ENCODE data around the gene OTOG. TPM values are rescaled to one million over a fixed set of nuclear protein-coding genes. Genes with fewer than 3 reads are reported as not detected.

Gene OTOG
- total and polyA plus RNA-seq, 2 of the 8 experiments (the other 6 are each of a cell fraction or from before 2014, with no cell fraction given) = 0.41 to 1.5 TPM

DNA sequence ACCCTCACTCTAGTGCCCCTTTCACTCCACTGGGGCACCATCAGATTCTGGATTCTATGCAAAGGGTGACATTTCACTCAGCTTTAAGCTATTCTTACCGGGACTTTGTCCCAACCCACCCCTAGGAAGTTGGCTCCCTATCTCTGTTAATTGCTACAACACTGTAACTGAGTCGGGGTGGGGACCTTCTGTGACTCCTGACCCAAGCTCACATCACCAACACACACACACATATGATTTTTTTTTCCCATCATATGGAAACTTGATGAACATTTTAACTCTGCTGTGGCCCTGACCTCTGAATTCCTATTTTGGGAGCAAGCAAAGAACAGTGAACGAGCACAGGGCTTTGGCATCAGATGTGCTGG, 19.4 kb upstream of the OTOG start:
- Histone ChIP-seq H3K4me3 (ENCODE audit: extremely low read depth in 1 of 4, insufficient read depth in 2 of 4, low read depth in 3 of 4, low read length in 4 of 4) (no peak overlapping the region), H4K91ac (replicated peaks; ENCODE audit: insufficient read length, low read length) (no peak overlapping the region), H3K79me1 (ENCODE audit: low read depth, low read length) (no peaks in the 10 kb centered on the region), H3K23ac (ENCODE audit: insufficient read length) (no peak overlapping the region), H3K9me3 (ENCODE audit: insufficient read depth in 2 of 2, low read depth in 1 of 2, low read length in 1 of 2) (no peaks in the 10 kb centered on the region), H3K23me2 (ENCODE audit: low read depth, low read length) (no peaks in the 10 kb centered on the region), H2BK20ac (ENCODE audit: low read length) (no peak overlapping the region), H3K27ac (ENCODE audit: low read depth, low read length) (no peak overlapping the region), H2BK12ac (ENCODE audit: low read depth, low read length) (no peak overlapping the region), H3K18ac (ENCODE audit: extremely low read depth, low read length) (no peak overlapping the region), H3K9ac (replicated peaks in 1 of 4; ENCODE audit: extremely low read depth in 1 of 4, low read depth in 3 of 4, low read length in 3 of 4) (no peak overlapping the region), H3K4me1 (replicated peaks in 1 of 4; ENCODE audit: control insufficient read depth in 3 of 4, insufficient read depth in 4 of 4, low read length in 3 of 4) (peaks cover 0 to 3% (median 0%) of the 10 kb centered on the region in 4 experiments; a peak in 3 of 7 replicates), H3K56ac (replicated peaks; ENCODE audit: insufficient read length, low read depth, low read length) (no peak overlapping the region), H3K36me3 (ENCODE audit: control insufficient read depth in 2 of 4, insufficient read depth in 4 of 4, low read length in 3 of 4) (no peaks in the 10 kb centered on the region), H2AFZ (ENCODE audit: low read length) (no peak overlapping the region), H3K79me2 (ENCODE audit: control insufficient read depth in 1 of 2, insufficient read depth in 2 of 2, low read length in 2 of 2) (no peaks in the 10 kb centered on the region), H4K8ac (ENCODE audit: extremely low read depth, insufficient read depth, low read length) (no peak overlapping the region), H3K14ac (ENCODE audit: insufficient read length) (no peak overlapping the region), H4K20me1 (replicated peaks in 1 of 2; ENCODE audit: control insufficient read depth in 1 of 2, insufficient read depth in 2 of 2, low read length in 2 of 2) (peaks cover 0 to 2% of the 10 kb centered on the region in 2 experiments), H2BK120ac (replicated peaks; ENCODE audit: low read depth, low read length) (no peak overlapping the region), H2BK15ac (ENCODE audit: low read length) (no peak overlapping the region), H2BK5ac (ENCODE audit: low read depth, low read length) (no peak overlapping the region), H3K4ac (replicated peaks; ENCODE audit: insufficient read length, low read depth, low read length) (no peak overlapping the region), H3K27me3 (replicated peaks in 1 of 4; ENCODE audit: control insufficient read depth in 3 of 4, extremely low read depth in 1 of 4, insufficient read depth in 3 of 4, low read length in 3 of 4) (no peaks in the 10 kb centered on the region), H3K4me2 (ENCODE audit: insufficient read depth in 1 of 2, low read depth in 2 of 2, low read length in 2 of 2) (no peak overlapping the region), H4K5ac (ENCODE audit: insufficient read length, low read depth, low read length) (no peak overlapping the region), H2AK5ac (ENCODE audit: low read depth, low read length) (no peak overlapping the region)
- 90% methylated on average over 3 of the region's 3 CpGs; no CpG with 5 or more reads in 1 of the 2 experiments for WGBS, 2 experiments (ENCODE audit: extremely low coverage in 1 of 2, insufficient coverage in 1 of 2, insufficient read length in 1 of 2, insufficient replicate concordance in 2 of 2, low coverage in 1 of 2, low lambda C conversion rate in 2 of 2, missing lambda C conversion rate in 1 of 2)
- CTCF ChIA-PET (ENCODE audit: partially characterized antibody) = interaction anchor here (0.8 to 44.8 kb wide), 53 partner anchors 10 to 451 kb away, joined by 3 to 1414 read pairs (median 5); partner anchors contain the start of genes ABCC8, KCNJ11 and OTOG
- POLR2A ChIA-PET (ENCODE audit: partially characterized antibody) = interaction anchor here (0.7 to 1.2 kb wide), 4 partner anchors 8 to 144 kb away, joined by 3 to 5 read pairs (median 3); no protein-coding TSS in a partner anchor
- FAIRE-seq (no peak), DNase-seq (ENCODE audit: low read depth in 1 of 2, low spot score in 2 of 2) (no peak)
- TF ChIP-seq, protein P1, sequence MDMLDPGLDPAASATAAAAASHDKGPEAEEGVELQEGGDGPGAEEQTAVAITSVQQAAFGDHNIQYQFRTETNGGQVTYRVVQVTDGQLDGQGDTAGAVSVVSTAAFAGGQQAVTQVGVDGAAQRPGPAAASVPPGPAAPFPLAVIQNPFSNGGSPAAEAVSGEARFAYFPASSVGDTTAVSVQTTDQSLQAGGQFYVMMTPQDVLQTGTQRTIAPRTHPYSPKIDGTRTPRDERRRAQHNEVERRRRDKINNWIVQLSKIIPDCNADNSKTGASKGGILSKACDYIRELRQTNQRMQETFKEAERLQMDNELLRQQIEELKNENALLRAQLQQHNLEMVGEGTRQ (IDR thresholded peaks at IDR 0.05; ENCODE audit: low read length) = no peak
- TF ChIP-seq PHF8 (conservative IDR thresholded peaks at IDR 0.05; ENCODE audit: low read depth, low read length) = no peak
- TF ChIP-seq HDAC2 (IDR thresholded peaks at IDR 0.05; ENCODE audit: borderline replicate concordance in 1 of 2, low read depth in 2 of 2, low read length in 2 of 2) = no peak
- no peak for TF ChIP-seq SAP30 (IDR thresholded peaks at IDR 0.05; ENCODE audit: insufficient read depth, insufficient replicate concordance, low read length)
- TF ChIP-seq RXRA (IDR thresholded peaks at IDR 0.05; ENCODE audit: insufficient read depth, low read depth, low read length) = no peak
- no peak for TF ChIP-seq RNF2 (IDR thresholded peaks at IDR 0.05; ENCODE audit: borderline replicate concordance, low read depth, low read length, missing control alignments, poor library complexity, severe bottlenecking)
- TF ChIP-seq EZH2 (IDR thresholded peaks at IDR 0.05; ENCODE audit: low read depth, low read length, severe bottlenecking) = no peak
- no peak for TF ChIP-seq CREB1 (IDR thresholded peaks at IDR 0.05)
- TF ChIP-seq BACH1 (IDR thresholded peaks at IDR 0.05; ENCODE audit: low read length) = no peak
- no peak for TF ChIP-seq TAF7 (optimal IDR thresholded peaks at IDR 0.05; ENCODE audit: borderline replicate concordance, low read depth, low read length)
- no peak for TF ChIP-seq TCF12 (IDR thresholded peaks at IDR 0.05; ENCODE audit: low read depth, low read length)
- TF ChIP-seq CBX8 (IDR thresholded peaks at IDR 0.05; ENCODE audit: borderline replicate concordance, low read depth, low read length) = no peak
